ENCODE data around the gene EYS. TPM values are rescaled to one million over a fixed set of nuclear protein-coding genes. Genes with fewer than 3 reads are reported as not detected.

The EYS gene
- polyA plus RNA-seq, 1 of the 3 experiments (the other 2 are of a cell fraction): 0.05 TPM

GRCh38 chr6:64170316-64170715, 1536.7 kb downstream of the EYS start (continued):
- TF ChIP-seq, protein P1, sequence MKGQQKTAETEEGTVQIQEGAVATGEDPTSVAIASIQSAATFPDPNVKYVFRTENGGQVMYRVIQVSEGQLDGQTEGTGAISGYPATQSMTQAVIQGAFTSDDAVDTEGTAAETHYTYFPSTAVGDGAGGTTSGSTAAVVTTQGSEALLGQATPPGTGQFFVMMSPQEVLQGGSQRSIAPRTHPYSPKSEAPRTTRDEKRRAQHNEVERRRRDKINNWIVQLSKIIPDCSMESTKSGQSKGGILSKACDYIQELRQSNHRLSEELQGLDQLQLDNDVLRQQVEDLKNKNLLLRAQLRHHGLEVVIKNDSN (IDR thresholded peaks at IDR 0.05; ENCODE audit: borderline replicate concordance, low read depth): no peak
- TF ChIP-seq EZH2phosphoT487 (IDR thresholded peaks at IDR 0.05; ENCODE audit: borderline replicate concordance, low read depth): no peak

- Histone ChIP-seq H3K9ac (no peak overlapping the region), H2AFZ (ENCODE audit: low read depth) (no peak overlapping the region), H4K20me1 (ENCODE audit: insufficient read depth) (no peaks in the 10 kb centered on the region), H3K27ac (ENCODE audit: low read depth in 2 of 2, low read length in 1 of 2) (no peak overlapping the region), H3K27me3 (ENCODE audit: insufficient read depth) (no peaks in the 10 kb centered on the region), H3F3A (replicated peaks; ENCODE audit: insufficient read depth) (no peaks in the 10 kb centered on the region), H3K9me3 (no peaks in the 10 kb centered on the region), H3K4me1 (ENCODE audit: control insufficient read depth in 1 of 2, insufficient read depth in 2 of 2, low read depth in 1 of 2, low read length in 1 of 2) (peaks cover 0 to 2% of the 10 kb centered on the region in 2 experiments; a peak in 1 of 4 replicates), H3K4me2 (no peak overlapping the region), H3K36me3 (replicated peaks in 1 of 2; ENCODE audit: control insufficient read depth in 1 of 2, insufficient read depth in 2 of 2, low read length in 1 of 2) (no peaks in the 10 kb centered on the region), H3K4me3 (ENCODE audit: low read depth in 2 of 2, low read length in 1 of 2) (no peak overlapping the region), H3K9me2 (no peaks in the 10 kb centered on the region), H3K79me2 (ENCODE audit: insufficient read depth) (no peaks in the 10 kb centered on the region)
- WGBS (ENCODE audit: low lambda C conversion rate): 68% methylated on average over 1 of the region's 1 CpG
- POLR2A ChIA-PET: no interaction called here
- TF ChIP-seq, protein P2, sequence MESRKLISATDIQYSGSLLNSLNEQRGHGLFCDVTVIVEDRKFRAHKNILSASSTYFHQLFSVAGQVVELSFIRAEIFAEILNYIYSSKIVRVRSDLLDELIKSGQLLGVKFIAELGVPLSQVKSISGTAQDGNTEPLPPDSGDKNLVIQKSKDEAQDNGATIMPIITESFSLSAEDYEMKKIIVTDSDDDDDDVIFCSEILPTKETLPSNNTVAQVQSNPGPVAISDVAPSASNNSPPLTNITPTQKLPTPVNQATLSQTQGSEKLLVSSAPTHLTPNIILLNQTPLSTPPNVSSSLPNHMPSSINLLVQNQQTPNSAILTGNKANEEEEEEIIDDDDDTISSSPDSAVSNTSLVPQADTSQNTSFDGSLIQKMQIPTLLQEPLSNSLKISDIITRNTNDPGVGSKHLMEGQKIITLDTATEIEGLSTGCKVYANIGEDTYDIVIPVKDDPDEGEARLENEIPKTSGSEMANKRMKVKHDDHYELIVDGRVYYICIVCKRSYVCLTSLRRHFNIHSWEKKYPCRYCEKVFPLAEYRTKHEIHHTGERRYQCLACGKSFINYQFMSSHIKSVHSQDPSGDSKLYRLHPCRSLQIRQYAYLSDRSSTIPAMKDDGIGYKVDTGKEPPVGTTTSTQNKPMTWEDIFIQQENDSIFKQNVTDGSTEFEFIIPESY (IDR thresholded peaks at IDR 0.05; ENCODE audit: borderline replicate concordance, low read depth): no peak
- TF ChIP-seq EP300 (IDR thresholded peaks at IDR 0.05; ENCODE audit: borderline replicate concordance in 1 of 2, low read depth in 1 of 2, low read length in 1 of 2): no peak
- no peak for TF ChIP-seq CHD2 (IDR thresholded peaks at IDR 0.05; ENCODE audit: low read length, partially characterized antibody)
- no peak for TF ChIP-seq TAF1 (IDR thresholded peaks at IDR 0.05; ENCODE audit: borderline replicate concordance, low read depth, low read length)
- TF ChIP-seq RAD21 (IDR thresholded peaks at IDR 0.05; ENCODE audit: low read length): no peak
- TF ChIP-seq SIN3A (IDR thresholded peaks at IDR 0.05; ENCODE audit: borderline replicate concordance, low read depth, low read length): no peak
- no peak for TF ChIP-seq FOXJ3 (CRISPR knock-in tag; IDR thresholded peaks at IDR 0.05)
- TF ChIP-seq USF2 (IDR thresholded peaks at IDR 0.05; ENCODE audit: borderline replicate concordance, low read depth, low read length): no peak
- TF ChIP-seq RCOR1 (IDR thresholded peaks at IDR 0.05; ENCODE audit: low read length): no peak
- TF ChIP-seq PBX3 (IDR thresholded peaks at IDR 0.05): no peak
- no peak for TF ChIP-seq MAX (IDR thresholded peaks at IDR 0.05; ENCODE audit: low read depth)
- TF ChIP-seq CTCF (IDR thresholded peaks at IDR 0.05): no peak
- TF ChIP-seq TEAD4 (IDR thresholded peaks at IDR 0.05; ENCODE audit: borderline replicate concordance, insufficient read depth): no peak
- TF ChIP-seq TCF12 (IDR thresholded peaks at IDR 0.05): no peak
- TF ChIP-seq REST (IDR thresholded peaks at IDR 0.05; ENCODE audit: low read depth, low read length): no peak
- TF ChIP-seq JUND (IDR thresholded peaks at IDR 0.05): no peak
- TF ChIP-seq FOXM1 (IDR thresholded peaks at IDR 0.05; ENCODE audit: low read depth): no peak
- TF ChIP-seq SMC3 (IDR thresholded peaks at IDR 0.05; ENCODE audit: low read depth, low read length): no peak
- TF ChIP-seq GATA2 (CRISPR knock-in tag; IDR thresholded peaks at IDR 0.05): no peak
- CTCF ChIA-PET: no interaction called here
- DNase-seq: no peak
These were observed 1546.5 kb downstream of the EYS start for GRCh38 chr6:64160486-64160885.

All from SK-N-SH (cell line).